ENCODE results near the gene ITGA8. TPM values are rescaled to one million over a fixed set of nuclear protein-coding genes. Genes with fewer than 3 reads are reported as not detected.

ITGA8 gene
- total and polyA plus RNA-seq, 10 donors: 1.7 to 60.3 (median 32.9) TPM

GRCh38 chr10:15751046-15751445 is 31.3 kb upstream of the ITGA8 start:
- no peak for DNase-seq
- Histone ChIP-seq H3K4me3 (no peak overlapping the region), H3K36me3 (no peaks in the 10 kb centered on the region), H3K27me3 (replicated peaks in 1 of 7) (peaks cover 0 to 8% (median 0%) of the 10 kb centered on the region in 7 donors), H3K4me1 (no peaks in the 10 kb centered on the region), H3K9me3 (no peaks in the 10 kb centered on the region), H3K27ac (no peak overlapping the region)
- no peak for TF ChIP-seq POLR2AphosphoS5 (IDR thresholded peaks at IDR 0.05)
- no peak for TF ChIP-seq POLR2A (IDR thresholded peaks at IDR 0.05)
- TF ChIP-seq CTCF (IDR thresholded peaks at IDR 0.05 in 8 of 11, conservative IDR thresholded peaks at IDR 0.05 in 3 of 11): no peak
- 76 to 88% (median 83%) methylated on average over 5 of the region's 5 CpGs for WGBS, 5 donors
- intact Hi-C loops (cut with DNase I; ENCODE audit: low total_unique reads): no loop called here

GRCh38 chr10:15748126-15748525 is 28.4 kb upstream of the ITGA8 start:
- no peaks in the 10 kb centered on the region for H3K9me3 ChIP-seq
- H3K4me3 ChIP-seq: no peak overlapping the region
- TF ChIP-seq POLR2AphosphoS5 (IDR thresholded peaks at IDR 0.05): no peak
- no peaks in the 10 kb centered on the region for H3K4me1 ChIP-seq
- DNase-seq: no peak
- intact Hi-C loops (cut with DNase I; ENCODE audit: low total_unique reads): no loop called here
- H3K27me3 ChIP-seq (replicated peaks in 1 of 7): peaks cover 0 to 4% (median 0%) of the 10 kb centered on the region in 7 donors
- no peaks in the 10 kb centered on the region for H3K36me3 ChIP-seq
- WGBS, 5 donors: 59 to 85% (median 70%) methylated on average over 3 of the region's 3 CpGs
- H3K27ac ChIP-seq: no peak overlapping the region

- Histone ChIP-seq H3K4me3 (no peak overlapping the region), H3K9me3 (no peaks in the 10 kb centered on the region), H3K4me1 (no peaks in the 10 kb centered on the region), H3K27me3 (replicated peaks in 1 of 7) (peaks cover 0 to 4% (median 0%) of the 10 kb centered on the region in 7 donors), H3K27ac (no peak overlapping the region), H3K36me3 (no peaks in the 10 kb centered on the region)
- no peak for TF ChIP-seq POLR2AphosphoS5 (IDR thresholded peaks at IDR 0.05)
- no peak for TF ChIP-seq CTCF (IDR thresholded peaks at IDR 0.05 in 8 of 11, conservative IDR thresholded peaks at IDR 0.05 in 3 of 11)
- TF ChIP-seq POLR2A (IDR thresholded peaks at IDR 0.05): no peak
- 78 to 85% (median 82%) methylated on average over 3 of the region's 3 CpGs for WGBS, 5 donors
- intact Hi-C loops (cut with DNase I; ENCODE audit: low total_unique reads): no loop called here
- no peak for DNase-seq
These were observed 27.9 kb upstream of the ITGA8 start for GRCh38 chr10:15747632-15748031.

- Histone ChIP-seq H3K27ac (no peak overlapping the region), H3K9me3 (no peaks in the 10 kb centered on the region), H3K27me3 (replicated peaks in 1 of 7) (peaks cover 0 to 4% (median 0%) of the 10 kb centered on the region in 7 donors), H3K36me3 (no peaks in the 10 kb centered on the region), H3K4me3 (no peak overlapping the region), H3K4me1 (no peaks in the 10 kb centered on the region)
- intact Hi-C loops (cut with DNase I; ENCODE audit: low total_unique reads): no loop called here
- TF ChIP-seq POLR2AphosphoS5 (IDR thresholded peaks at IDR 0.05) (no peak), POLR2A (IDR thresholded peaks at IDR 0.05) (no peak), CTCF (IDR thresholded peaks at IDR 0.05 in 8 of 11, conservative IDR thresholded peaks at IDR 0.05 in 3 of 11) (no peak)
- WGBS, 5 donors: 73 to 94% (median 76%) methylated on average over 1 of the region's 1 CpG
- DNase-seq: no peak
These were observed 26.0 kb upstream of the ITGA8 start for GRCh38 chr10:15745751-15746150.

Data from spleen (tissue), 11 donors.